ENCODE measurements around the gene RASSF6.

GRCh38 chr4:73577371-73577770, 42.9 kb downstream of the RASSF6 start:
- no peak for TF ChIP-seq EZH2phosphoT487 (IDR thresholded peaks at IDR 0.05; ENCODE audit: borderline replicate concordance)
- TF ChIP-seq, protein P1, sequence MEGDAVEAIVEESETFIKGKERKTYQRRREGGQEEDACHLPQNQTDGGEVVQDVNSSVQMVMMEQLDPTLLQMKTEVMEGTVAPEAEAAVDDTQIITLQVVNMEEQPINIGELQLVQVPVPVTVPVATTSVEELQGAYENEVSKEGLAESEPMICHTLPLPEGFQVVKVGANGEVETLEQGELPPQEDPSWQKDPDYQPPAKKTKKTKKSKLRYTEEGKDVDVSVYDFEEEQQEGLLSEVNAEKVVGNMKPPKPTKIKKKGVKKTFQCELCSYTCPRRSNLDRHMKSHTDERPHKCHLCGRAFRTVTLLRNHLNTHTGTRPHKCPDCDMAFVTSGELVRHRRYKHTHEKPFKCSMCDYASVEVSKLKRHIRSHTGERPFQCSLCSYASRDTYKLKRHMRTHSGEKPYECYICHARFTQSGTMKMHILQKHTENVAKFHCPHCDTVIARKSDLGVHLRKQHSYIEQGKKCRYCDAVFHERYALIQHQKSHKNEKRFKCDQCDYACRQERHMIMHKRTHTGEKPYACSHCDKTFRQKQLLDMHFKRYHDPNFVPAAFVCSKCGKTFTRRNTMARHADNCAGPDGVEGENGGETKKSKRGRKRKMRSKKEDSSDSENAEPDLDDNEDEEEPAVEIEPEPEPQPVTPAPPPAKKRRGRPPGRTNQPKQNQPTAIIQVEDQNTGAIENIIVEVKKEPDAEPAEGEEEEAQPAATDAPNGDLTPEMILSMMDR (conservative IDR thresholded peaks at IDR 0.05; ENCODE audit: low read length), result no peak

Data from Loucy (cell line).